Right renal cortex interstitium (tissue), 3 donors: Measurements from ENCODE around the gene POLD3. TPM values are rescaled to one million over a fixed set of nuclear protein-coding genes. Genes with fewer than 3 reads are reported as not detected.

Source experiments
- DNase-seq, 3 donors: peaks; one replicate each; pipeline ENCODE4 v3.0.0-alpha.2; 2013; ENCODE audit warnings: low read depth in 3 of 3, low spot score in 2 of 3
- polyA plus RNA-seq, 3 donors: library from polyadenylated mRNA; unstranded; fragments of 120-200 nt; gene quantifications; one replicate each; pipeline ENCODE4 v1.2.1, GENCODE V29; 2013; ENCODE audit not compliant: insufficient read length in 3 of 3

The POLD3 gene
- 10 to 100 TPM; 34.7 to 37.6 (median 36.4) TPM for polyA plus RNA-seq

- peak; percentile 83 to 91 (median 85) for DNase-seq
Measured at GRCh38 chr11:74592441-74593362, at the start of gene POLD3. Gene POLD3, plus strand, starts transcription at chr11:74592582. Its CDS starts 77 bp downstream, at chr11:74592659.

- DNase-seq = no peak
Measured at GRCh38 chr11:74543991-74544390, 48.4 kb upstream of the POLD3 start.

GRCh38 chr11:74546752-74547151, 45.6 kb upstream of the POLD3 start:
- no peak for DNase-seq

GRCh38 chr11:74550991-74551753, 41.2 kb upstream of the POLD3 start:
- DNase-seq = no peak

GRCh38 chr11:74551754-74552145, 40.6 kb upstream of the POLD3 start:
- no peak for DNase-seq

GRCh38 chr11:74557526-74557925, 34.9 kb upstream of the POLD3 start:
- no peak for DNase-seq

GRCh38 chr11:74559110-74559933, 33.1 kb upstream of the POLD3 start:
- no peak for DNase-seq

GRCh38 chr11:74559934-74560309, 32.5 kb upstream of the POLD3 start:
- no peak for DNase-seq

- no peak for DNase-seq
Measured at GRCh38 chr11:74566146-74566960, 26.0 kb upstream of the POLD3 start.

- no peak for DNase-seq
Measured at GRCh38 chr11:74568028-74568427, 24.4 kb upstream of the POLD3 start.

GRCh38 chr11:74570266-74571061, 21.9 kb upstream of the POLD3 start:
- DNase-seq = no peak

- no peak for DNase-seq
Measured at GRCh38 chr11:74571062-74571399, 21.4 kb upstream of the POLD3 start.

GRCh38 chr11:74572349-74572748, 20.0 kb upstream of the POLD3 start:
- no peak for DNase-seq

GRCh38 chr11:74574563-74574962, 17.8 kb upstream of the POLD3 start:
- DNase-seq = no peak

- no peak for DNase-seq
Measured at GRCh38 chr11:74575999-74576398, 16.4 kb upstream of the POLD3 start.

- DNase-seq = no peak
Measured at GRCh38 chr11:74577181-74577580, 15.2 kb upstream of the POLD3 start.

- DNase-seq = no peak
Measured at GRCh38 chr11:74577624-74578396, 14.6 kb upstream of the POLD3 start.

- no peak for DNase-seq
Measured at GRCh38 chr11:74579577-74580270, 12.7 kb upstream of the POLD3 start.
